NAMALWA (cell line): ENCODE measurements around the gene MRAP.

ENCODE experiments used
- DNase-seq: peaks from one replicate; pipeline ENCODE4 v3.0.0-alpha.2; 2015; ENCODE audit warnings: low spot score

MRAP gene

DNA sequence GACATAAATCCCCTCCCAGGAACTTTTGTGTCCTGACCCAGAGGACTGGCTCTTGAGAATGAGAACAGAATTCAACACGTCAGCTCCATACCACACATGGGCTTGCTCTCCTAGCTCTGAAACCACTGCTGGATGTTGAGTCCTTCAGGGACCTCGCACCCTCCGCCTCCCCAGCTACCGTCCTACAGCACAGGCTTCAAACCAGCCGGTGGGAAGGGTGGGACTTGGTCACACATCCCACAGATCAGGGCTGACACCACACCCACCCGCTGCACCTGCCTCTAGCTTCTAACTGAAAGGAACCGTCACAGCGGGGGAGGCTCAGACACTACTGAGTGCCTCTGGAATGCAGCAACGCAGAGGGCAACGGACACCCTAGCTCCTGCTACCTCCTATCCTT is 24.0 kb downstream of the MRAP start:
- DNase-seq: no peak

DNA sequence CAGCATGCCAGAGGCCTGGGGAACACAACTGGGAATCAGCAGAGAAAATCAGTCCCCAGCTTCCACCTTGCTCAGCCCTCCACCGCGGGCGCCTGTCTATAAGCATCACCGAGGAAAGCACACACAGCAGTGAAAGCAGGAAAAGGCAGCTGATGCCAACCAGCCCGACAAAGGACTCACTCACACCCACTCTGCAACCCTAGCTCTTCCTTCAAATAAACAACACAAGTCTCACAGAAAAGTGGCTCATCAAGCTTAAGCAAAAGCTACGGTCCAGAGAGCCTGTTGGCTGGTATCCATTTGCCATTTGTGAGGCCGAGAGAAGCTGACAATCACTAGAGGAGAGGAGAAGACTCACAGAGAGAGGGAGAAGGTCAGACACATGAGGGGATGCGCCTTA is 27.1 kb downstream of the MRAP start:
- DNase-seq: no peak

DNA sequence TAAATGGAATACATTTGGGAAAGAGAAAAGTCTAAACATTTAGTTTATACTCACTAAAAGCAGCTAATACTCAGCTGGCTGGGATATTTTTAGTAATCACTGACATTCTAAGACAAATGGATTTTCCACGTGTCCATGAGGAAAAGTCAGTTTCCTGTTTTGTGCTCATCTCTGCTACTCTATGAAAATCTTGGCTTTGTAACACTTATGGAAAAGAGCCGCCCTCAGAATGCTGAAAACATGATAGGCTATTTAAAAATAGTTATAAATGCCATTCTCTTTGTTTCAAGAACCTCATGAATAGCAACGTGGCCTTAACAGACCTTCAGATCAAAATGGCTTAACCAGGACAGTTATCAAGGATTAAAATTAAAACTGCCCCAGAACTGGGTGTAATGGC is 29.9 kb downstream of the MRAP start:
- DNase-seq: no peak

DNA sequence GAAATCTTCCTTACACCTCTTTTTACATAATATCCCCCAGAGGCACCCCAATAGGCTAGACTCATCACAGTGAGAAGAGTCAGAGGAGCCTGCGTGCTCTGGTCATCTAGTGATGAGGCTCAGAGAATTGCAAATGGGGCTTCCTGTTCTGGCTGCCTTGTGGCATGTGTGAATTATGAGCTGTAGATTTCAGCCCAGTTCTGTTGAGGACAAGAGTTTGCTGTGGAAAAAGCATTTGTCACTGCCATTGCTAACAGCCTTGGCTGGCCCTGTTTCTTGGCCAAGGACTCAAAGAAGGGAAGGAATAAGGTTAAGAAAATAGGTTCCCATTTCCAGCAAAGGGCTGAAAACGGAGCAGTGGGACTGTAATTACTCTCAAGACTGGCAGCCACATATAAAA is 30.7 kb downstream of the MRAP start:
- no peak for DNase-seq

DNA sequence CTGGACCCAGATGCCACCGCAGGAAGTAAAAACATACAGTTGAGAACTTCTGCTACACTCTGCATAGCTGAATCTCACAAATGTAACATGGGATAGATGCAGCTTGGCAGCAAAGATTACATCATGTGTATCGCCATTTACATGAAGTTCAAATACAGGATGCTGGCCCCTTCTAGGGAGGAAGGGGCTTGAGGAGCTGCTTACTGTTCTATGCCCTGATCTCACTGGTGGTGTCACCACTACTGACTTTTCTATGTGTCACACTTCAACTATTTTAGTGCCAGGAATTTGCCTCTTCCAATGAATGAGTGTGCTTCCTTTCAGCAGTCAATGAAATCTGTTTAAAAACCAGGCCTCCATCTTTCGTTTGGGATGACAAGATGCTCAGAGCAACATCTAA is 31.1 kb downstream of the MRAP start:
- no peak for DNase-seq

DNA sequence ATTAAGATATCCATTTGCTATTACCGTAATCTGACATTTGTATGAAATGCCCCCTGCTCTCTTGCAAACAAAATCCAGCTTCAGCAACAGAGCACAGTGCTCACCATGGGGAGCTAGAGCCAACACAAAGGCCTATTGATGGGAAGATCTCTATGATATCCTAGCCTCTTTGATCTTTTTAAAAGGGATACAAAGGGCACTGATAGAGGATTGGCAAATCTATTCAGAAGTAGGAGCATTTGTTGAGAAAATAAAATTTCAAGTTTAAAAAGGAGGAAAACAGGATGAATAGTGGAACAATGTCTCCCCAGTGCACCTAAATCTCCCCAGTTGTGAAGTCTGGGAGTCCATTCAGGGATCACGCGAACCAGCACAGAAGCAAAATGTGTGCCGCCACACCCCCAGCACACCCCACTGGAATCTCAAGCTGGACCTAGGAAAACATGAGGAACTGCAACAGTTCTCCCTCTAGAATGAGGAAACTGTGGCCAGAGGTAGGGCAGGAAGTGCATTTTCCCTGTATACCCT is 32.2 kb downstream of the MRAP start:
- DNase-seq: no peak

DNA sequence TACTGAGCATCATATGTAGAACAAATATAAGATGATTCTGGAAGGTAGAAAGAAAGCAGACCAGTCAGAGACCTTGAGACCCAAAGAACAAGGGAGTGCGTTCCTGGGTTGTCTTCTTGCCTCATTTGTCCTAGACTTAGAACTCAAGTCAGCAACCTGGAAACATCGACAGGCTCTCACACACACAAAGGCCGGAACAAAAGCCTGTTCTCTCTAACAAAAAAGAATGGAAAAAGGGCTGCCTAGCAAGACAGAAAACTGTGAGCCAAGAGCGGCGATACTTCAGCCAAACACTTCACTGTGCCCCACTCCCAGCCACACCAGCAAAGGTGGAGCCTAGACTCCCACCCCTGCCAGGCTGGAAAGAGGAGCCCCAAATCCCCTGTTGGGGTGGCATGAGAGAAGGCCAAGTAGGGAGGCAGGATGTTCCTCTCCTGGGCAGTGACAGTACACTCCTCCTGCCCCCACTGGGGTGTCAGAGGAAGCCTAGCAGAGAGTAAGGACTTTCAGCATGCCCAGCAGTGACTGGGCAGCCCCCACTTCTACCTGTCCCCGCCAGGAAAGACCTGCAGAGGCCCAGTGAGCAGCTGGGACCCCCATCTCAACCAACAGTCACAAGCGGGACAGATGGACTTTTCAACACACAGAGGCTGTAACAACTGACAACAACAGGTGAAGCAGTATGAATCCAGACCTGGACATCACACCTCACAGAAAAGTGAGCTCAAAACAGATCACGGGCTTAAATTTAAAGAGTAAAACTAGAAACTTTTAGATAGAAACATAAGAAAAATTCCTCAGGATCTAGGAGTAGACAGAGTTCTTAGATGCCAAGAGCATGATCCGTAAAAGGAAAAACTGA is 33.0 kb downstream of the MRAP start:
- no peak for DNase-seq

DNA sequence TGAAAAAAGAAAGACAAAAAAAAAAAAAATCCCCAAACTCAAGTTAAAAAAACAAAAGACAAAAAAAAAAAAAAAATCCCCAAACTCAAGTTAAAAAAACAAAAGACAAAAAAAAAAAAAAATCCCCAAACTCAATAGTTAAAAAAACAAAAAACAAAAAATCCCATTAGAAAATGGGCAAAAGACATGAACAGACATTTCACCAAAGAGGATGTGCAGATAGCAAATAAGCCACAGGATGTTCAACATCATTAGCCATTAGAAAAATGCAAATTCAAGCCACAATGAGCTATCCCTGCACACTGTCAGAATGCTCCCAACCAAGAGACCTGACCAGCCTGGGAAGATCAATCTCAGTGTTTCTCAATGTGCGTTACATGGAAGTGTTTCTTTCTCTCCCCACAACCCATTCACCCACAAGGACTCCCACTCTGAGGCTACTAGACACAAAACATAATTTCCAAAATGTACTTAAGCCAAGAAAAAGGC is 33.9 kb downstream of the MRAP start:
- DNase-seq: no peak

DNA sequence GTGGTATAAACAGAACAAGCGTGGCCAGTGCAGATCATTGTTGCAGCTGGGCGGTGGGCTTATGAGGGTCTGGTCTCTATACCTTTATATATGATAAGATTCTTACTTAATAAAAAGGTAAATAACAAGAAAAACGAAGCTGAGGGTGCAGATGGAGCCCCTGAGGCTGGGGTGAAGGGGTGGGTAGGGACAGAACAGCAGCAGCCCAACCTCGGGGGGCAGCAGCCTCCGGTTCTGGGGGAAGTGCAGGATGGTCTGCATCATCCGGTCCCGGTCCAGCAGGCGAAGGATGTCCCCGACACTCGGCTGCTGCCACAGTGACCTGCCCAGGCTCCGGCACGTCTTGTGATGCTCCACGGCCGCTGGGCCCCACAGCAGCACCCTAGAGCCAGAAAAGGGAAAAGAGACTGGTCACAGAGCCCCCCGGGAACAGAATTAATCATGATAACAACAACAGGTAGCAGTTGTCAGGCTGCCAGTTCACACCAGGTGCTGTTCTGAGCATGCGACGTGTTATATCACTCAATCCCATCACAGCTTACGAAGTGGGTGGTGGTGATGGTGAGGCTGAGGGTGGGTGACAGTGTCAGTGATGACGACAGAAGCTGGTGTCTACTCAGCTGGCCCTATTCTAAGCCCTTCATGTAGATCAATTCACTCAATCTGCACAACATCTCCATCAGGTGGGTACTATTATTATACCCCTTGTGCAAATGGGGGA is 35.5 kb downstream of the MRAP start:
- no peak for DNase-seq

DNA sequence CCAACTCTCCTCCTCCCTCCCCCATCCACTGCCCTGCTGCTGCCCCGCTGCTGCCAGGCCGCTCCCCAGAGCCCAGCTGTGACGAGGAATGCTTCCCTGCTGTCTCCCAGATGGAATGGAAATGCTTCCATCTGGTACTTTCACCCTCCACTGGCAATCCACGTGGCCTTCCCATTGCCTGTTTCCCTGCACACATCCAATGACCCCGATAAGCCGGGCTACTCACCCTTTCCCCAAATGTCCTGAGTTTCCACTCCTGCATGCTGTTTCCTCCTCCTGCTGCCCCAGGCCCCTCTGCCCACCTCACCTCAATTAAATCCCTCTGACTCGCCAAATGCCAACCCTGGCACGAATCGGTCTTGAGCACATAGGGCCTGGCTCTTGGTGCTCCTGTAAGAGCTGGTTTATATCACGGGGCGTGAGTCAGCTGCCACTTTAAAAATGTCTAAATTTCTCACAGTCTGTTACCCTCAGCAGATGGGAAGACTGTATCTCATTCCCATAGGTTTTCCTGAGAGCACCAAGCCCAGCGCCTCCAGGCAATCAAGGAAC is 36.4 kb downstream of the MRAP start:
- DNase-seq: no peak

DNA sequence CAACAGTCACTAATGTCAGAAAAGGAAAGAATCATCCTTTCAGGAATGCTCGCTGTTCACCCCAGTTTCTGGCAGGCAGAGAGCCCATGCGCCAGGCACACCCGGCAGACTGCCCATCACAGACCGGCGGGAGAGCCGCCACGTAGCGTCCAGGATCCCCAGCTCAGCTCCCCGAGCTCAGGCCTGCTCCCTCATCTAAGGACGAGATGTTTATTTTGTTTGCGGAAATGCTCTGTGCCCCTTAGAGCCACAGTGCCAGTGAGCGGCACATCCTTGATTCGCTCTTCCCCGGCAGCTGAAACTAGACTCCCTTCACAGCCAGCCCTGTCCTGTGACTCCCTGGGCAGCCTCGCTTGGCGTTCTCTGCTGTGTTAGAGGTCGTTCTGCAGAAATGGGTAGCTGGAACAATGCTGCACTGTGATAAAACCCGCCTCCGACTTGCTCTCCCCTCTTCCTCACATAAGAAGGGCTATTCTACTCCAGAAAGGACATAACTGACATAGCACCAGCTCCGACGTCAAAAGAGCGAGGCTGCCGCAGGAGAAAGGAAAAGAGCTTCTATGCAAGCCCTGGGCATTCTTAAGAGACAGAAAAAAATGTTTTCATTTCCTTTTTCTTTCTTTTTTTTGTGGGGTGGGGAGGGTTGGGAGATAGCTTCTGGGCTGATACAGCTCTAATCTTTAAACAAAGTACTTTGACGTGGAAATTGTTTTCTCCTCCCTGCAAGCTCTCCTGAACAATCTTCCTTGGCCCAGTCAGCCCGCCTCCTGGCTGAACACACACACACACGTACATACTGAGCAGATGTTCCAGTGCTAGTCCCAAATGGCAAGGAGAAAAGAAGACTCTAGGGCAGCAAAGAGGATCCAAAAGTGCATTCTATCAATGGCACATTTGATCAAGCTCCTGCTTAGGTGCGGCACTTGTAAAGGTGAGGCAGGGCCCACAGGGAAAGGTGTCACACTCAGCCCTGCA is 37.2 kb downstream of the MRAP start:
- no peak for DNase-seq

DNA sequence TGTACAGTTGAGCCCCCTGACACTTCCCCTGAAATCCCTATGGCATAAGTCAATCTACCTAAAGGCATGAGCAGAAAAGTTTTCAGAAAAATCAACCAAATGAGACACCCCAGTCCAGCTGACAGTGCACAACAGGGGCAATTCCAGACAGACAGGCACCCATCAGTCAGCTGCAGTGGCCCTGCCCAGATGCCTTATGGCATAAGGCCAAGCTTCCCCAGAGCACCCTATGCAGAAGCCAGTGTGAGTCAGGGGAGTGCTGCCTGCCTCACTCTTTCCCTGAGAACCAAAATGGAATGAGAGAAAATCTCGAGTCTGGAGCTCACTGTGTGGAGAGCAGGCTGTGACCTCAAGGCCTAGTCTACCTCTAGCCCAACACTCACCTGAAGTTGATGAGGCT is 38.1 kb downstream of the MRAP start:
- no peak for DNase-seq

DNA sequence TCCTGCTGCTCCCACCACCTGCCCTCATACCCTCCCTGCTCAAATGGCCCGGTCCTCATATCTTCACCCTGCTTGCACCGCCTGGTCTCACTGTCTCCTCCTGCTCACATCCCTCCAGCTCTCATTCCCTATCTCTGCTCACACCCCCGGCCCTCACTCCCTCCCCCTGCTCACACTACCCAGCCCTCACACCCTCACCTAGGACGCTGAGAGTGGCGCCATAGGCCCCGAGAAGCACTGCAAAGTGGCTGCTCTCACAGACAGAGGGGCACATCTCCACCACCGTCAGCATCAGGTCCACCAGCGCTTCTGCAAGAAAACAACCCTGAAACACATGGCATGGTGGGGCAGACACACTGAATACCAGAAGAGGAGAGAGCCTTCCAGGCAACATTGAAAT is 38.6 kb downstream of the MRAP start:
- DNase-seq: no peak

DNA sequence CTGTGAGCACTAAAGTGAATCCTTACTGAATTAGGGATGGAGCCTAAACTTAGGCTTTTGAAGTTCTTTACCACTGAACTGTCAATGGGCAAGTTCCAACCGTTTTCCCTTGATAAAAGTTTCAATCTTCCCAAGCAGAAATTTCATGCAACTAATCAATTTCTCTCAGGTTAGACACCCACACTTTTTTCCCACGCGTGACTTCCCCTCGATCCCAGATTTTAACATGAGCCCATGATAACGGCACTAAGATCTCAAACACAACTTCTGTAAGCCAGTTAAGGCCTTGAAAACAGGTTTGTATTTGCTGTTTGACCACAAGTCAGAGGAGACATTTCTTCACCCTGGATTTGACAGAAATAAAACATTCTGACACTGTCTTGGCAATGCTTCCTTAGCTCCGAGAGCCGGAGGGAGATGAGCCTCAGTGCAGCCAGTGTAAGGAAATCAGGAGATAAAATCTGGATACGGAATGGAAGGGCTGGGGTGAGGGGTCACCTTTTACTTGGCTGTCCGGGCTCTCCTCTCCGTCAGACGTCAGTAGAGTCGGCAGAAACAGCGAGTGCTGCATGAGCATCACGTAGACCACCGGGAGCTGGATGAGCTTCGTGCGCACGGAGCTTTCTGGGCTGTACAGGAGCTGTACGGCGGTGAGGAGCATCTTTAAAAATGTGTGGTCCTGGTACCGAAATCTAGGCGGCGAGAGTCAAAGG is 39.7 kb downstream of the MRAP start:
- no peak for DNase-seq

DNA sequence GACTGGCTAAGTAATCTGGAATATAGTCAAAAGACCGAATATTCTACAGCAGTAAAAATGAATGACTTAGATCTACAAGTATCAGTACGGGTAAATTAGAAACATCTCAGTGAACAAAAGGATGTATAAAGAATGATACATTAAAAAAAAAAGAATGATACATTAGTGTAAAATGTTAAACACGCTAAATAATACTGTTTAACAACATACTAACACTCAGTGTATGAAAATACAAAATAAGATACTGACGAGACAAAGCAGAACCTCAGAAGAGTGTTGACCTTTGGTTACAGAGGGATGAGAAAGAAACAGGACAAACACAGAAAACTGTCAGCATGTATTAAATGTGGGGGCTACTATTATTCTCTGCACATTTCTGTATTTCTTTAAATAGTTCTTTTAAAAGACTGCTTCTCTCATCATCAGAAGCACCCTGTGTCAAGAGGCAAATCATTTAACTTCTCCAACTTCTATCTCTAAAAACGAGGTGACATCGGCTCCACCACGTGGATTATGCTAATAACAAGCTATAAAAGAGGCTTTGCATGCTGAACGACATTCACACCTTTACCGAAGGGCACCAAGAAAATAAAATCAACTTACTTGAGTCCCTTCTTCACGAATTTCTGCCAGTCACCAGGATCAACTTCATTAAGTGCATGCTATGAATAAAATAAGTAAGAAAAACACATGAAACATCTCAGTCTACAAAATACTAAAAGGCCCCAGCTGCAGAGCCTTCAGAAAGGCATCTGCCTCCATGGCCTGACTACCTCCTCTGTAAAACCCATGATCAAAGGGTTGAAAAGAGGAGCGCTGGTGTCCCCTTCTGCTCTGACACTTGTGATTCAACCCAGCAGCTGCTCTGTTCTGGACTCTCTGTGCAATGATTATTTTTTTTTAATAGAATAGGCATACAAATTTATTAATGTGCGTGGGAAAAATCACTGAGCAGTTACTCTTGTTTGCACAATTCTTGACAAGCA is 42.5 kb downstream of the MRAP start:
- DNase-seq: no peak

DNA sequence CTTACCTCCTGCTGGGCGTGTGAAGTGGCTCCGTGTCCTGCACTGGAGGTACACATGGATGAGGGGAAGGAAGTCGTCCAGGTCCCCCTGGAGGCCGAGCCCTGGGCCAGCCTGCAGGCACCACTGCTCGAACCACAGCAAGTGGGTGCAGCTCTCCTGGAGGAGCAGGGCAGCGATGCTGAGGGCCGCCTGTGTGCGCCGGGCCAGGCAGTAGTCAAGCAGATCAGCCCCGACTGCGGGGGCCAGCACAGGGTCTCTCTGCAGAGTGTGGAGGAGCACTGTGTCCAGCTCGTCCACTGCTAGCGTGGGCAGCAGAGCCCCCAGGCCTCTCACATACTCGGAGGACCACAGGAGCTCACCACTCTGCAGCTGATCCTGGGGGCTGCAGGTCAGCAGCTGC is 48.3 kb downstream of the MRAP start:
- DNase-seq: no peak

DNA sequence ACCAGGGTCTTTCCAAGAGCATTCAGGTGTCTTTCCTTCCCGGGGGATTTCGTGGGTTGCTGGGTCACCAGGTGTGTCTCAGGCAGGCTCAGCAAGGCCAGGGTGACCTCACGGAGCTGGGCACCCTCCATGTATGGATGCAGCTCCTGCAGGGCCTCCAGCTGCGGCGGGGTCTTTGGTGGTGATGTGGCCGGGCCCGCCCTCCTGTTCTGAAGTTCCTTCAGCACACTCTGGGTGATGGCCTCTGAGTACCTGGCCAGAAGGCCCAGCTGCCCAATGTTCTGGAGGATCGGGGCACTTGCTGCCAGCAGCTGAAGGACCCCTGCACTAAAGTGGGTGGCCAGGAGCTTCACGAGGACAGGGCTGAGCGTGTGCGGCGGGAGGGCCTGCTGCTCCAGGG is 48.7 kb downstream of the MRAP start:
- DNase-seq: no peak

DNA sequence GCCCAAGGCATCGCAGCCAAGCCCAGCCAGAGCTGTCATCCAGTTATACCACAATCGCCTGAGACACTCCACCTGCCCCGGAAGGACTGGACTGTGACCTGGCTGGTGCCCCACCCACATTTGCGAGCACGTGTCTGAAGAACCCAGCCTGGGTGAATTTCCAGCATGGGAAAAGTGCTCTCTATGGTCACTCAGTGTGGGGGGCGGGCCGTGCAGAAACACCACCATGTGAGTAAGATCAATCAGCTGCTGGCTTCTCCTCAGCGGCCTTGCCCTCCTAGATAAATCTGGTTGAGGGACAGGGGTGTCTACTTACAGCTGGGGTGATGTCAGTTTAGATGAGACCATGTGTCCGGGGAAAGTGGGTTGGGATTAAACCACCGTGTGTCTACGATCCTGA is 49.3 kb downstream of the MRAP start:
- DNase-seq: no peak

DNA sequence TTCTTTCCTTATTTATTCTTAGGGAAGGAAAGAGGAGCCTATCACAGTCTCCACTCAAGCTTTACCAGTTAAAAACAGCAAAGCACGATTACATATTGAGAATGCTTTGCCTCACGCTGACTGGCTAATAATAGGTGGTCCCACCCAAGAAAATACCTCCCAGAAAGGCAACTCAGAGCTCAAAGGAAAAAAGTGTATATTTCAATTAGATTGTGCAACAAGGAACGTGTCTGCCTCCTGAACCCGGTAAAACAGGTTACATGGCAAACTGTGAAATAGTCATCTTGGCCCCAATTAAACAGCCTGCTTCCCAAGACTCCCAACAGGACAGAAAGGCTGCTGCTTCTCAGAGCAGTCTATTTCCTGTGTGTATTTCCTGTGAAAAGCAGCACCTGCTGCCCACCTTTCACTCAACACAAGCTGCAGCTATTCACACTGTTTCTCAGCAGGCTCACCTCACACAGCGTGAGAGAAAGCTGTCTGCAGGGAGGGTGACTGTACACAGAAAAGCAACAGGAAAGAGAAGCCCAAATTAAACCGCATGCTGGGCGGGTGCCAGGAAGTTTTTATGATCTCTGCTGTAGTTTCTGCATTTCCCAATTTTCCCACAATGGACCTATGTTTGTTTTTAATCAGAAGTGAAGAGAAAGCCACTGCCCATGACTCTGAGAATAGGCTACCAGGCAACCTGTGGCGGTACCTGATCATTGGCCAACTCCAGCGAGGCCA is 50.1 kb downstream of the MRAP start:
- no peak for DNase-seq
